Measurements from ENCODE around the gene SLC38A10.

Gene SLC38A10

DNA sequence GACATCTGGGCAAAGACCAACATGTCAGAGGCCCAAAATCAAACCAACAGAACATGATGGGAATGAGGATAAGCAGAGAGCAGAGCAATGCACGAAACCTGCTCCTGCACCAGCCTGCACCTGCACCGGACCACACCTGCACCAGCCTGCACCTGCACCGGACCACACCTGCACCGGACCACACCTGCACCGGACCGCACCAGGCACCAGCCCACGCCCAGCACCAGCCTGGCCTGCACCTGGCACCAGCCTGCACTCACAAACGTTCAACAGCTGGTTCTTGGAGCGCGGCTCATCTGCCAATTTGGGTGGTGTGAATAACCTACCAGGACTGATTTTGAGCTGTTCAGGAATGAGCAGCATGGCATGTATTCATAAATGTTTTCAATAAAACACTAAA is 90.5 kb downstream of the SLC38A10 start:
- H3K4me3 Mint-ChIP-seq, result no peak overlapping the region
- no peak overlapping the region for H3K27ac Mint-ChIP-seq
- H3K9me3 Mint-ChIP-seq, result no peaks in the 10 kb centered on the region

DNA sequence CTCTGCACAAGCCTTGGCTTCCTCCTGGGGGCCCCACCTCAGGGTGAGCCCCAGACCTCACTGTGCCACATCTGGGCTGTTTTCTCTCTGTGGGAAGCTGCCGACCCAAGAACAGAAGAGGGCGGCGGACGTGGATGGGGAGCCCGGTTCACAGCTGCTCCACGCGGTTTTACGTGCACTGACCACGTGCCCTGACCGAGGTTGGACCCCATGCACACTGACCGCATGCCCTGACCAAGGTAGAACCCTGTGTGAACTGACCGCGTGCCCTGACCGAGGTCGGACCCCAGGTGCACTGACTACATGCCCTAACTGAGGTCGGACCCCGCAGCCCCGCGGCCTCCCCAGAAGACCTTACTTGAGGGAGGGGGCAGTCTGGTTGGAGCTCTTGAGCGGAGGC is 92.0 kb downstream of the SLC38A10 start:
- DNase-seq (ENCODE audit: low spot score), result no peak
- H3K4me1 Mint-ChIP-seq (ENCODE audit: low read depth), result no peaks in the 10 kb centered on the region
- no peaks in the 10 kb centered on the region for H3K27me3 Mint-ChIP-seq (ENCODE audit: low read depth)
- no peaks in the 10 kb centered on the region for H3K9me3 Mint-ChIP-seq
- H3K36me3 Mint-ChIP-seq (ENCODE audit: low read depth), result no peaks in the 10 kb centered on the region
- H3K4me3 Mint-ChIP-seq, result no peak overlapping the region
- no peak overlapping the region for H3K27ac Mint-ChIP-seq

More for the DNA sequence above, 90.5 kb downstream of the SLC38A10 start:
- no peak for DNase-seq (ENCODE audit: low spot score)
- Mint-ChIP-seq H3K27me3 (ENCODE audit: low read depth) (no peaks in the 10 kb centered on the region), H3K36me3 (ENCODE audit: low read depth) (no peaks in the 10 kb centered on the region), H3K4me1 (ENCODE audit: low read depth) (no peaks in the 10 kb centered on the region)

DNA sequence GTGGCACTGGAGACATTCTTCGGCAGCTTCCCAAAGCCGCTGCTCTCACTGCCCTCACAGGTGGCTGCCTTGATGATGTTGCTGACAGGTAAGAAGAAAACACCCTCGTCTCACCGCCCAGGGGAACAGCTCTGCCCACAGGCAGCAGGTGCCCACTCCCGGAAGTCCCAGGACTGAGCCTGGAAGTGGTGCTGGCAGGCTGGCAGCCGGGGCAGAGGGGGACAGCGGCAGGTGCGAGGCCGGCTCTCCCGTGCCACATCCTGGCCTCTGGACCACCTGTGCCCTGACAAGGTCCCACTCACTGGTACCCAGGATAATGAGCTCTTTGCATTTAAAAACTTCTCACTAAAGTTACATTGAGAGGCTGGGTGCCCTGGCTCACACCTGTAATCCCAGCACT is 92.8 kb downstream of the SLC38A10 start:
- Mint-ChIP-seq H3K36me3 (ENCODE audit: low read depth) (no peaks in the 10 kb centered on the region), H3K4me3 (no peak overlapping the region), H3K27ac (no peak overlapping the region), H3K9me3 (no peaks in the 10 kb centered on the region), H3K27me3 (ENCODE audit: low read depth) (no peaks in the 10 kb centered on the region), H3K4me1 (ENCODE audit: low read depth) (no peaks in the 10 kb centered on the region)
- no peak for DNase-seq (ENCODE audit: low spot score)

DNA sequence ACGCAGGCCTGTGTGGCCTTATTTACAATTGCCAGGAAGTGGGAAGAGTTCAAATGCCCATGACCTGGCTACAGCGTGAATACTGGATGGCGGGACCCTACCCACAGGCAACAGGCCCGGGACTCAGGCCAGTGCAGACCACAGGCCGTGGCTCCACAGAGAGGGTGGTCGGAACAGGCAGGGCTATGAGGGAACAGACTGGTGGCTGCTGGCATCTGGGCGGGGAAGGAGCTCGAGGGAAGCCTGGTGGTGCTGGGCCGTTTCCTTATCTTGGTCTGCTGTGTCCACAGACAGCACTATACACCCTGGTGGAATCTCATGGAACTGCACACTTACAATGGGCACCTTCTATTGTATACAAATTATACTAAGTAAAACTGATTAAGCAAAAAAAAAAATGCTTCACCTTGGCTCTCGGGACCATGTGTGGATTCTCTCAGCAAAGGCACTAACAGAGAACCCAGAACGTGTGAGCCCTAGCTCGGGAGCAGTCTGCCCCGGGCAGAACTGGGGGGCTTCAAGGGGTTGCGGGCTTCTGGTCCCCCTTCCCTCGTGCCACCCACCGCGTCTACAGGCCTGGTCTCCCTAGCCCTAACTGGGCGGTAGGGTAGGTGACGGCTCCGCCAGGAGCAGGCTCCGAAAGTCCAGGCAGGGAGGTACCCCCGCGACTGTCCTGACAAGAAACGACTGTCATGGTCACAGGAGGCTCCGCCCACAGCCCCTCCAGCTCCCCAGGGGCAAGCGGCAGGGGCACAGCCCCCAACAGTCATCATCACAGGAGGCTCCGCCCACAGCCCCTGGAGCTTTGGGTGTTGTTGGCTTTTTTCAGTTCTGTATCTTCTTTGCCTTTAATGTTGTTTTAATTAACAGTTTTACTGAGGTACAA is 94.2 kb downstream of the SLC38A10 start:
- no peak for DNase-seq (ENCODE audit: low spot score)
- no peak overlapping the region for H3K27ac Mint-ChIP-seq
- H3K4me3 Mint-ChIP-seq, result no peak overlapping the region
- H3K27me3 Mint-ChIP-seq (ENCODE audit: low read depth), result no peaks in the 10 kb centered on the region
- no peaks in the 10 kb centered on the region for H3K4me1 Mint-ChIP-seq (ENCODE audit: low read depth)
- H3K36me3 Mint-ChIP-seq (ENCODE audit: low read depth), result no peaks in the 10 kb centered on the region
- no peaks in the 10 kb centered on the region for H3K9me3 Mint-ChIP-seq

DNA sequence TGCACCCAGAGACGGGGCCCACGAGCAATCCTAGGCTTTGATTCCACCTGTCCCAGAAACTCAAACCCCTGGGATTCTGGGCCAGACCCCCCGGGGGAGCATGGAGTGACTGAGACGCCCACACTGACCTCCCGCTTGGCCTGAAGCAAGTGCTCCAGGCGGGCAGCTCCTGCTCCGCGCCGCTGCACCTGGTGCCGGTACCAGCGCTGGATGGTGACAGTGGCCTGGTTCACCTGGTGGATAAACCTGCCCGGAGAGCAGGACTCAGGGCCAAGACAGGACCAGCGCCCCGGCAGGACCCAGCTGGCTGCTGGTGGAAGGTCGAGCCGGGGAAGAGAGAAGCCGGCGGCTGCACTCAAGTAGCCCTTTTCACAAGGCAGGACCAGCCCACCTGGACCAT is 94.9 kb downstream of the SLC38A10 start:
- no peaks in the 10 kb centered on the region for H3K27me3 Mint-ChIP-seq (ENCODE audit: low read depth)
- H3K36me3 Mint-ChIP-seq (ENCODE audit: low read depth), result no peaks in the 10 kb centered on the region
- DNase-seq (ENCODE audit: low spot score), result no peak
- no peaks in the 10 kb centered on the region for H3K4me1 Mint-ChIP-seq (ENCODE audit: low read depth)
- H3K27ac Mint-ChIP-seq, result no peak overlapping the region
- H3K4me3 Mint-ChIP-seq, result no peak overlapping the region
- no peaks in the 10 kb centered on the region for H3K9me3 Mint-ChIP-seq

DNA sequence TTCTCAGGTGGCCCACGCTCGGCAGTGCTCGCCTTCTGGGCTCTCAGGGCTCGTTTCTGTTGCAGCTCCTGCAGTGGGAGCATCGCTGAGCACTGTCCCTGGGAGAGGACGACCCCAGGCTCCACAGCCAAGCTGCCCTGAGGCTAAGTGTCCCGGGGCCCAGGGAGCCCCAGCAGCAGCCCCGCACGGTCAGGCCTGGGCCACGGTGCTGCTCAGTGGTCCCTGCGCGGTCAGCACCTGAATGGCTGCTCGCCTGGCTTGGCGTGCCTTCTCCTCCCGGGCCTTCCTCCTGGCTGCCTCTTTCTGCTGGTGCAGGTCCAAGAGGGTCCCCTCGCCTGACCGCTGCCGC is 95.7 kb downstream of the SLC38A10 start:
- DNase-seq (ENCODE audit: low spot score), result no peak
- no peaks in the 10 kb centered on the region for H3K27me3 Mint-ChIP-seq (ENCODE audit: low read depth)
- H3K4me1 Mint-ChIP-seq (ENCODE audit: low read depth), result no peaks in the 10 kb centered on the region
- no peak overlapping the region for H3K4me3 Mint-ChIP-seq
- no peaks in the 10 kb centered on the region for H3K36me3 Mint-ChIP-seq (ENCODE audit: low read depth)
- H3K9me3 Mint-ChIP-seq, result no peaks in the 10 kb centered on the region
- H3K27ac Mint-ChIP-seq, result no peak overlapping the region

DNA sequence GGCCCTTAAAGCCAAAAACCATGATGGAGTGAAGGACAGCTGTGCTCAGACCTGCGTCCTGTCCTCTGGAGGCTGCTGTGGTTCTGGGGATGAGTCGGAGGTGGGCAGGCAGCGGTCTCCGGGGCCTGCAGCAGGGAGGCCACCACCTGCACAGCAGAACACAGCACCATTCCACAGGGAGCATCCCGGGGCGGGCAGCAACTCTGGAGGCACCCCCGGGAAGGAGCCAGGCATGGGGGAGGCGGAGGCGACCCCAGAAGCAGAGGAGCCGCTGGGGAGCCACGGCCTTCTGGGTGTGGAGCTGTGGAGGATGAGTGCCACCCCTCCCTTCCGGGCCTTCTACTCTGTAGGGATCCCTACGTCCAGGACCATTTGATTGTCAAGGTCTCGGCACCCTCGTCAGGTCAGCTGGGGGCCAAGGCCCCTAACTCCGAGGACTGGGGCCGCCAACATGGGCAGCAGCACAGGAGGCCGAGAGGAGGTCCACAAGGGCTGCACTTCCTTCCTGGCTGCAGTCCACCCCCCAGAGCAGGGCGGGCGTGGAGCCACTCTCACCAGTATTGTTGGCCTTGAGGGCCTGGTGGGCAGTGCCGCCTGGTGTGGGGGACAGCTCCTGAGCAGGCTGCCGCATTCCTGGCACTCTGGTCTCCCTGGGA is 96.2 kb downstream of the SLC38A10 start:
- H3K27me3 Mint-ChIP-seq (ENCODE audit: low read depth), result no peaks in the 10 kb centered on the region
- H3K4me3 Mint-ChIP-seq, result no peak overlapping the region
- H3K36me3 Mint-ChIP-seq (ENCODE audit: low read depth), result no peaks in the 10 kb centered on the region
- no peaks in the 10 kb centered on the region for H3K9me3 Mint-ChIP-seq
- H3K27ac Mint-ChIP-seq, result no peak overlapping the region
- DNase-seq (ENCODE audit: low spot score), result no peak
- no peaks in the 10 kb centered on the region for H3K4me1 Mint-ChIP-seq (ENCODE audit: low read depth)

DNA sequence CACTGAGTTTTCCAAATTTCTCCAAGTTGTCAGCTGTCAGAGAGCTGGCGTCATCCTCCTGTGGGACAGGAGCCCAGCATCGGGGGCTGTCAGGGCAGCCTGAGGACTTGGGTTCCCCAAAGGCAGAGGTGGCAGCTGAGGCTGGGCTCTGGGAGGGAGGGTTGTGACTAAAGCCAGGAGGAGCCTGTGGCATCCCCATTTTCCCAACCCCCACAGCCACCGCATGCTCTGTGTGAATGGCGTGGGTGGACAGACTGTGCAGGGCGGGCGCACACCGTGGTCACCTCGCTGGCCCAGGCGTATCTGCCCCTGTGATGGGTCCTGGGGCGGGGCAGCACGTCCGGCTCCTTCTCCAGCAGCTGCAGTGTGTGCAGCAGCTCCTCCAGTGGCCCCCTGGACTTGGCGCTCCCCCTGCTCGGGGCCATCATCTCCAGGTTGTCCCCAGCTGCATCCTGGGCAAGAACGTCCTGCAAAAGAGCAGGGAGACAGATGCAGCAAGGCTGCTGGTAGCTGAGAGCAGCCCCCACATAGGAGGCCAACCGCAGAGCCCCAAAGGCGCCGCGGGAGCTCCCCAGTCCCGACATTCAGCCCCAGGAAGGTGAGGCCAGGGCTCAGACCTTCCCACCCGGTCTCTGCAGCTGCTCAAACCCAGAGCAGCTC is 97.1 kb downstream of the SLC38A10 start:
- no peaks in the 10 kb centered on the region for H3K9me3 Mint-ChIP-seq

DNA sequence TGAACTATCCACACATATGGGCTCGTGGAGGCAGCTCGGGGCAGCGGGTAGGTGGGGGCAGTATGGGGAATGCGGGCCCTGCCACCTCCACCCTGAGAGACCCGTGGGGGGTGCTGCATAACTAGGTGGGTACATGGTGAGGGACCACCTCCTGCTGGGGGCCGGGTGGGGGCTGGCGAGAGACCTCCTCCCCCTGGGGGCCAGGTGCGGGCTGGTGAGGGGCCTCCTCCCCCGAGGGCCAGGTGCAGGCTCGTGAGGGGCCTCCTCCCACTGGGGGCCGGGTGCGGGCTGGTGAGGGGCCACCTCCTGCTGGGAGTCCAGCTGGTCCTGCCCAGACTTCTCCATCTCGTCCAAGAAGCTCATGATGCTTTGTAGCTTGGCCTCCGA is 97.7 kb downstream of the SLC38A10 start:
- Mint-ChIP-seq H3K27me3 (ENCODE audit: low read depth) (no peaks in the 10 kb centered on the region), H3K36me3 (ENCODE audit: low read depth) (no peaks in the 10 kb centered on the region), H3K4me3 (no peak overlapping the region), H3K9me3 (no peaks in the 10 kb centered on the region), H3K27ac (no peak overlapping the region), H3K4me1 (ENCODE audit: low read depth) (no peaks in the 10 kb centered on the region)
- no peak for DNase-seq (ENCODE audit: low spot score)

More for the DNA sequence above, 97.1 kb downstream of the SLC38A10 start:
- Mint-ChIP-seq H3K36me3 (ENCODE audit: low read depth) (no peaks in the 10 kb centered on the region), H3K4me3 (no peak overlapping the region), H3K4me1 (ENCODE audit: low read depth) (no peaks in the 10 kb centered on the region), H3K27me3 (ENCODE audit: low read depth) (no peaks in the 10 kb centered on the region), H3K27ac (no peak overlapping the region)
- DNase-seq (ENCODE audit: low spot score), result no peak

DNA sequence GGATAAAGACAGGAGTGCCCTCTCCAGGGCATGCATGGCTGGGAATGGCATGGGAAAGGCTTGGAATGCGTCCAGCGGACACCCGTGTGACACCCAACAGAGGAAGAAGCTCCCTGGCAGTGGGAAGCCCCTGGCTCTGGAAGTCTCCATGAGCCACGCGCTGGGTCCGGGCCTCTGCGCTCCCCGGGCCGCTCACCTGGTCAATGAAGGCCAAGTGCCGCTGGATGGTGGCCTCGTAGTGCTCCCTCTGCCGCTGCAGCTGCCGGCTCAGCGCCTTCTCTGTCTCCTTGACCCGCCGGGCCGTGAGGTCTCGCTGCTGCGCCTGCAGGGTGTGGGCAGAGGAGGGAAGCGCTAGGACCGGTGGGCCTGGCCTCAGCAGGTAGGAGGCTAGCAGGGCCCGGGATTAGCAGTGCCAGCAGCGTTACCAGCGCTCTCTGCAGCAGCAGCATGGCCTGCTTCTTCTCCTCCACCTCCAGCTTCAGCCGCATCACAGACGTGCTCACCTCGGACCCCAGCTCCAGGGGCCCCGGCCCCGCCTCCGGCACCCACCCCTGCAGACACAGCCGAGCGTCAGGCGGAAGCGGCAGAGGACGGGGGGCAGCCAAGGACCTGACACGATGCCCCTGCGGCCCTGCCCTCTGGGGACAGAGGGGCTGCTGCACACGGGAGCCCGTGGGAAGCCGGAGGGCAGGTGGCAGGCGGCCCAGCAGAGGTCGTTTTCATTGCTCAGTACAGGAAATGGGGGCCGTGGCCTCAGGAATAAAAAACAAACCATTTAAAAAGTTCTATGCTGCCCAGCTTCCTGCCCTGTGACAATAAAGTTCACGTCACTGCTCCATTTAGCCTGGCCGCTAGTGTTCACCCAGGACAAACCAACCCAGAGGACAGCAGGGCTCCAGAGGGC is 98.3 kb downstream of the SLC38A10 start:
- no peak overlapping the region for H3K4me3 Mint-ChIP-seq
- H3K27me3 Mint-ChIP-seq (ENCODE audit: low read depth), result no peaks in the 10 kb centered on the region
- H3K27ac Mint-ChIP-seq, result no peak overlapping the region
- DNase-seq (ENCODE audit: low spot score), result no peak
- no peaks in the 10 kb centered on the region for H3K36me3 Mint-ChIP-seq (ENCODE audit: low read depth)
- H3K9me3 Mint-ChIP-seq, result no peaks in the 10 kb centered on the region
- H3K4me1 Mint-ChIP-seq (ENCODE audit: low read depth), result no peaks in the 10 kb centered on the region

DNA sequence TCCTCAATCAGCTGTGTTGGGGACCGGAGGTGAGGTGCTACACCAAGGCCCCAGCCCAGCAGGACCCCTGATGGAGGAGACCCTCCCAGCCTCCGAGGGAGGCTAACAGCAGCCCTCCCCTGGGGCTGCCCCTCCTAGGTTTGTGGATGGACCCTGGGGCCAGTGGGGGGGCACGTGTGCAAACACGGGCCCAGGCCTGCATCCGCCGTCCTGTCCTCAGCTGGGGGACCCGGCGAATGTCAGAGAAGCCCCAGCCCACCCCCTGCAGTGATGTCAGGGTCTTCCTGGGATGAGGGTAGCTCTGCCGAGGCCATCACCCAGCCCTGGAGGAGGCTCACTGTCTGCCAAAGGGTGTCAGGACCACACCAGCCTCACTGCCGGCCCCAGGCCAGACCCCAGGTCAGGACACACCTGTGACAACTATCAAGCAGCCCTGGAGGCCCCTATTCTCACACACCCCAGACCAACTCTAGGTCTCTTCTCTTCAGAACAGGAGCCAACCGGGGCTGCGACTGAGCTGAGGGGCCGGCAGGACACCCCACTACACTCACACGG is 99.1 kb downstream of the SLC38A10 start:
- no peaks in the 10 kb centered on the region for H3K36me3 Mint-ChIP-seq (ENCODE audit: low read depth)
- no peaks in the 10 kb centered on the region for H3K27me3 Mint-ChIP-seq (ENCODE audit: low read depth)
- no peaks in the 10 kb centered on the region for H3K9me3 Mint-ChIP-seq
- no peaks in the 10 kb centered on the region for H3K4me1 Mint-ChIP-seq (ENCODE audit: low read depth)
- DNase-seq (ENCODE audit: low spot score), result no peak
- no peak overlapping the region for H3K27ac Mint-ChIP-seq
- H3K4me3 Mint-ChIP-seq, result no peak overlapping the region
